Neutrophil (primary cell): ENCODE results near the gene PNLIPRP3.

Experiments used
- H3K27ac ChIP-seq: fragments of 200-600 bp; sonication (generic); 2 replicates; pipeline ENCODE4 v1.5.1; 2016; ENCODE audit warnings: mild to moderate bottlenecking, moderate library complexity
- H3K27me3 ChIP-seq: fragments of 200-600 bp; sonication (generic); 2 replicates; pipeline ENCODE4 v1.6.0; 2016; ENCODE audit warnings: mild to moderate bottlenecking
- H3K36me3 ChIP-seq: fragments of 200-600 bp; sonication (generic); 2 replicates; pipeline ENCODE4 v1.5.1; 2017
- H3K4me1 ChIP-seq, 2 experiments: fragments of 200-600 bp in 1 of 2; sonication (generic) in 1 of 2; 1 replicate in 1 of 2; 2 replicates in 1 of 2; pipeline versions ENCODE4 v1.5.1 to v1.6.1; 2013 to 2016; ENCODE audit warnings: low read depth in 1 of 2, low read length in 1 of 2, mild to moderate bottlenecking in 1 of 2, moderate library complexity in 1 of 2; ENCODE audit not compliant: control insufficient read depth in 1 of 2, insufficient read depth in 1 of 2
- H3K4me3 ChIP-seq, 2 experiments: fragments of 200-600 bp in 1 of 2; sonication (generic) in 1 of 2; 1 replicate in 1 of 2; 2 replicates in 1 of 2; pipeline ENCODE4 v1.5.1; 2013 to 2016; ENCODE audit warnings: low read depth in 1 of 2, low read length in 1 of 2, mild to moderate bottlenecking in 1 of 2, moderate library complexity in 1 of 2
- H3K9me3 ChIP-seq: fragments of 200-600 bp; sonication (generic); 2 replicates; pipeline ENCODE4 v1.5.1; 2016
- CTCF ChIP-seq: fragments of 200-600 bp; sonication (generic); IDR thresholded peaks from 2 replicates; pipeline ENCODE4 v1.5.1; 2016; ENCODE audit warnings: antibody characterized with exemption

The PNLIPRP3 gene

GRCh38 chr10:116510565-116510964, 82.9 kb downstream of the PNLIPRP3 start:
- Histone ChIP-seq H3K27me3 (no peaks in the 10 kb centered on the region), H3K9me3 (no peaks in the 10 kb centered on the region), H3K4me1 (no peaks in the 10 kb centered on the region), H3K27ac (no peak overlapping the region), H3K36me3 (no peaks in the 10 kb centered on the region), H3K4me3 (no peak overlapping the region)
- TF ChIP-seq CTCF, result no peak

DNA sequence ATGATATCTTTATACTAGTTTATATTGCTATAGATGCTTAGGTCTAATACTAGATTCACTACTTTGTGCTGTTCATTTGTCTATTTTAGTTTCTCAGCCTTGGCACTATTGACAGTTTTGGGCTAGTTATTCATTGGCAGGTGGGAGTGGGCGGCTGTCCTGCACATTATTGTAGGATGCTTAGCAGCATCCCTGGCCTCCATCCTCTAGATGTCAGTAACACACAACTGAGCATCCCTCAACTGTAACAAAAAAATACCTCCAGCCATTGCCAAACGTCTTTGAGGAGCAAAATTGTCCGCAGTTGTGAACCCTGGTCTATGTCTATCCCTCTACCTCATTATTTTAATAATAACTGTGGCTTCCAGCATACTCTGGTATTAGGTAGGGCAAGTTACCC, 83.7 kb downstream of the PNLIPRP3 start:
- H3K36me3 ChIP-seq, result no peaks in the 10 kb centered on the region
- no peaks in the 10 kb centered on the region for H3K27me3 ChIP-seq
- H3K4me1 ChIP-seq, result no peaks in the 10 kb centered on the region
- no peak overlapping the region for H3K27ac ChIP-seq
- no peak overlapping the region for H3K4me3 ChIP-seq
- no peak for TF ChIP-seq CTCF
- H3K9me3 ChIP-seq, result no peaks in the 10 kb centered on the region

DNA sequence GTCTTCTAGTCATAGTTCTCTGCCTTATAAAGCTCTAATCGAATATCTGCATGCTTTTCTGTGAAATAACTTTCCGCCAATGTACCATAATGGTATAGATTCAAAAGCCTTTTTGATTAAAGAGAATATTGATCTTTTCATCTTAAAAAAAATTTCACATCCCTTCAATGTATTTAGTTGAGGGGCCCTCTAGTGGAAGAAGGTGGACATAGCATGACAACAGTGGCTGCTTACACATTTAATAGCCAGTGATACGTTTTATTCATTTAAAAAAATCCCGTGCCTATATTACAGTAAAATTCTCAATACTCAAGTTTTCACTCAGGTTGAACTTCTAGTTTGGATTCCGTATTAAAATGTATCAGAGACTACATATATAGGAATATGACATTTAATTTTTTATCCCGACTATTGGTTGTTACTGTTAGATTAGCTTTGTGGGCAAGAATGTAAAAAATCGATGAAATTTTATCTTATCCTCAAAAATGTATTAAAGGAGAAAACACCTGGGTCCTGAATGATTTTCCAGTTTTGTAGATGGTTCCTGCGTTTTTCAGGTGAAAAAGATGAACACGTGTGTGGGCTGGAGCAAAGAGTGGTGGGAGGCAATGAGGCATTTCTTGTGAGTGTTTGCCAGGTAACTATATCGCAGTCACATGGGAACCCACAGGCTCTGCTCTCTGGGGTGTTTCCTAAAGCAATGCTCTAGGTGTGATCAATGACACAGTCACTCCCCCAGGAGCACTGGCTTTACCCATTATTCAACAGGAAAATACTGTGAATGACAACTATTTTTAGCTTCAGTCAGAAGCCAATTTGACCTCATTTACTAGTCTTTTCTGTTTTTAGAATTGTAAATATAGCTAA, 94.0 kb downstream of the PNLIPRP3 start:
- H3K9me3 ChIP-seq, result no peaks in the 10 kb centered on the region
- H3K27me3 ChIP-seq, result peaks cover 11% of the 10 kb centered on the region
- H3K36me3 ChIP-seq, result no peaks in the 10 kb centered on the region
- no peak overlapping the region for H3K4me3 ChIP-seq
- no peaks in the 10 kb centered on the region for H3K4me1 ChIP-seq
- H3K27ac ChIP-seq, result no peak overlapping the region
- peak; percentile 64 for TF ChIP-seq CTCF

DNA sequence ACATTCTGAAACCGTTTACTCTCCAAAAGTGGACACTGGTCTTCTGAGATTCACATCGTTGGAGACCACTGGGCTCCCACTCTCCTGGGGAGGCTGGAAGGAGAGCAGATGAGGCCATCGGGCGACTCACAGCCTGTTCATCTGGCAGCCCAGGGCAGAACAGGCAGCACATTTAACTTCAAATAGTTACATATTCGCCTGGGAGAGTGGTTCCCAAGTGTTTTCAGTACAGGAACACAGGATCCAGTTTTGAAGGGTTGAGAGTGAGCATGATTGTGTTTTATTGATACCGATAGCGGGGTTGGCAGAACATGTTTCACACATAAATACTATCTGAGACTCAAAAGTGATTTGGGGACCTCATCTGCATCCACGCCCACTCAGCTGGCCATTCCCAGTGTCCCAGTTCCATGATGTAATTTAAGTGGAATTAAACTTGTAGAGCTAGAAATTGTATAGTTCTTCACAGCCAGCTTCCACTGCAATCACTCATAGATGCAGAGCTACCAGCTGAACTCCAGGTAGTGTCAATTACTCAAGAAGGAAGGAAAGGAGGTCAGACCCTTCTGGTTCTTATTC, 95.2 kb downstream of the PNLIPRP3 start:
- TF ChIP-seq CTCF, result no peak
- no peak overlapping the region for H3K27ac ChIP-seq
- peaks cover 11% of the 10 kb centered on the region for H3K27me3 ChIP-seq
- H3K4me3 ChIP-seq, result no peak overlapping the region
- H3K9me3 ChIP-seq, result no peaks in the 10 kb centered on the region
- H3K36me3 ChIP-seq, result no peaks in the 10 kb centered on the region
- no peaks in the 10 kb centered on the region for H3K4me1 ChIP-seq

- Histone ChIP-seq H3K9me3 (no peaks in the 10 kb centered on the region), H3K36me3 (no peaks in the 10 kb centered on the region), H3K4me3 (no peak overlapping the region), H3K27ac (no peak overlapping the region), H3K27me3 (peaks cover 11% of the 10 kb centered on the region), H3K4me1 (no peaks in the 10 kb centered on the region)
- TF ChIP-seq CTCF, result no peak
Measured at GRCh38 chr10:116524736-116525135, 97.1 kb downstream of the PNLIPRP3 start.
